H54 (cell line): ENCODE measurements around the gene SAPCD1.
A peak's percentile ranks its signal among the peaks of the same experiment; 100 is the strongest.

Experiments used
- DNase-seq: peaks from one replicate; pipeline ENCODE4 v3.0.0; 2011; ENCODE audit warnings: low spot score, mixed read lengths; ENCODE audit not compliant: insufficient read length
- FAIRE-seq: peaks from 3 replicates; lab custom pipeline; 2011; peaks lifted over from hg19 to GRCh38; lab: Jason Lieb, UNC
- POLR2A ChIP-seq: IDR thresholded peaks from 2 replicates; pipeline ENCODE4 v1.6.1; 2011; ENCODE audit warnings: low read depth, mild to moderate bottlenecking, low read length

SAPCD1 gene

DNA sequence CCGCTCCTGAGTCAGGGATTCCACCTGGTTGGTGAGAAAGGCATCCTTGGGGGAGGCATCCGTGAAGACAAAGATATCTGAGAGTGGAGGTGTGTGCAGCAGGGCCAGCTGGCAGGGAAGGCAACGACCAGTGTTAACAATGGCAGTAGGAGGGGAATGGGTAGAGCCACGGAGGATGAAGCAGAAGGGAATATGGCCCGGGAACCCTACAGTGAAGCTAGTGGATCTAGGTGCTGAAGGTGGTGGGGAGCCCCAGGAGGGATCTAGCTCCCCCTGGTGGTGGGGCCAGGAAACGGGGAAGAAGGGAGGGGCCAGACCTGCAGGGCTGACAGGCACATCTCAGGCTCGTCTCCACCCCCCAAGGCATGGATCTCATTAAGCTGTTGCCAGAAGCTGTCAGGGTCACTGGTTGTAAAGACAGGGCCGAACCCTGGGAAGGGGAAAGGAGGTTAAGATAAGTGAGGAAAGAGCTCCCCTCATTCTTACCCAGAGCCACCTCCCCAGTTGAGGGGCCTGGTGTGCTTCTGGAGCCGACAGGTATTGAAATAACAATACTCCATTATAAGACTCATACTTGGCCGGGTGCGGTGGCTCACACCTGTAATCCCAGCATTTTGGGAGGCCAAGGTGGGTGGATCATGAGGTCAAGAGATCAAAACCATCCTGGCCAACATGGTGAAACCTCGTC is 7.4 kb downstream of the SAPCD1 start:
- DNase-seq (peak; percentile 87), FAIRE-seq (peak; percentile 48)
- no peak for TF ChIP-seq POLR2A

DNA sequence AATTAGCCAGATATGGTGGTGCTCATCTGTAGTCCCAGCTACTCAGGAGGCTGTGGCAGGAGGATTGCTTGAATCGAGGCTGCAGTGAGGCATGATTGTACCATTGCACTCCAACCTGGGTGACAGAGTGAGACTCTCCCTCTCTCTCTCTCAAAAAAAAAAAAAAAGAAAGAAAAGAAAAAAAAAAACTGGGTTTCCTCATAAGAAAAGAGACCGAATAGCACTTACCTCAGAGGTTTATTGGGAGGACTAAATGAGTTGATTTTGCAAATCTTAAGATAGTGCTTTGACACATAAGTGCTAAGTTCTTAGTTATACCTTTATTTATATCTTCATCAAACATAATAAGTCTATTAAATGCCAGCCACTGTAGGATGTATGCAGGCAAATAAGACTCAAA is 8.4 kb downstream of the SAPCD1 start:
- no peak for TF ChIP-seq POLR2A
- FAIRE-seq = no peak

GRCh38 chr6:31771992-31772358 is 9.5 kb downstream of the SAPCD1 start:
- FAIRE-seq (no peak), DNase-seq (no peak)
- TF ChIP-seq POLR2A = no peak

More for the DNA sequence above, 8.4 kb downstream of the SAPCD1 start:
- no peak for DNase-seq

- DNase-seq (no peak), FAIRE-seq (no peak)
- no peak for TF ChIP-seq POLR2A
Observed at GRCh38 chr6:31775184-31775583, 12.7 kb downstream of the SAPCD1 start.

DNA sequence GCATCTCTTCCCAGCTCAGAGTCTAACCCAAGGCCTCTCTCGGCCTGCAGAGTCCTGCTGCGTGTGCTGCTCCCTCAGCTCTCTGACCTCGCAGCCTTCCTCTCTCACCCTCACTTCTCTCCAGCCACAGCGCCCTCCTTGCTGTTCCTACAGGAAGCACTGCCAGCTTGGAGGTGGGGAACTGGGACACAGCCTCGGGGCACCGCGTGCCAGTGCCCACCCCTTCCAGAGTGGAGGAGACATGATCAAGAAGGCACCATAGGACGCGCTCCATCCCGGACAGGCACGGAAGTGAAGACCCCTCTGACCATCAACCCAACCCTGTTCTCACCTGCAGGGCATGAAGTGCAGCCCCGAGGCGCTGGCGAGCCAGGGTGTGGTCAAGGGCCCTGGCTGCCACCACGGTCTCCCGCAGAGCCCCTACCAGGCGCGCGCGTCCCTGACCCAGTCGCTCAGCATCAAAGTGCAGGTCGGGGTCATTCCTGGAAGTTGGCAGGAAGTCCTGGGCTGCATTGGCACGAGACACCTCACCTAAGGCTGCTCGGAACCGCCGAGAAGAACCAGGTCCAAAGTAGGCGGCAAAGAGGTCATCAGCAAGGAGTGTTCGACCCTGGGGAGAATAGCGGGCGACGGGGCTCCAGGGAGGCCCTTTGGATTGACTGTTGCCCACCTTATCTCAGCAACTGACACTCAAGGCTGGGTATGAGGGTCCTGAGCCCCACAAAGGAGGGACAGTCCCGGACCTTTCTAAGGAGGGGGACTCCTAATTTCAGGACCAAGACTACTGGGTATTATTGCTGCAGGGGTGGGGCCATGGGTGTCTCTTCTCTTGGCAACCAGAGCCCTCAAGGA is 13.4 kb downstream of the SAPCD1 start:
- DNase-seq = no peak
- FAIRE-seq = no peak

GRCh38 chr6:31776485-31776988 is 14.1 kb downstream of the SAPCD1 start:
- DNase-seq (no peak), FAIRE-seq (no peak)
- TF ChIP-seq POLR2A = no peak

More for the DNA sequence above, 13.4 kb downstream of the SAPCD1 start:
- no peak for TF ChIP-seq POLR2A

GRCh38 chr6:31776989-31777666 is 14.7 kb downstream of the SAPCD1 start, which contains the start of gene VWA7:
Gene VWA7 (minus strand): TSS chr6:31777328. CDS start chr6:31776779, 549 bp downstream.
- TF ChIP-seq POLR2A = no peak
- FAIRE-seq = no peak
- DNase-seq = peak; percentile 90

DNA sequence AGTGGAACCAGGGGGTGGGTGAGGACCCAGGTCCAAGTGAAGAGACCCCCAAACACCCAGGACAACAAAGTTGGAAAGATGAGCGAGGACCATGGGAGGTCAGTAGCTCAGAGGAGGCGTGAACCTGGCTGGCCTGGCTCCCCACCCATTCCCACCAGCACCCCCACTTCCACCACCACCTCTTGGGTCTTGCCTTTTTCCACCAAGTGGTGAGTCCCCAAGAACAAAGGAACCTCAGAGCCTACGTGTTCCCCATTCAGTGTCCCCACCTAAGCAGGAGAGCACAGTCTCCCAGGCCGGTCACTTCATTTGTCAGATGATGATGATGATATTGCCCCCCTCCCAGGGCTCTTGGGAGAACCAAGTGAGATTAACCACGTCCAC is 15.2 kb downstream of the SAPCD1 start:
- no peak for TF ChIP-seq POLR2A
- FAIRE-seq = no peak
- DNase-seq = no peak

GRCh38 chr6:31778193-31778592 is 15.7 kb downstream of the SAPCD1 start:
- FAIRE-seq = no peak
- TF ChIP-seq POLR2A = no peak
- no peak for DNase-seq

- no peak for DNase-seq
- TF ChIP-seq POLR2A = no peak
- FAIRE-seq = no peak
Observed at GRCh38 chr6:31778999-31779885, 16.8 kb downstream of the SAPCD1 start.

DNA sequence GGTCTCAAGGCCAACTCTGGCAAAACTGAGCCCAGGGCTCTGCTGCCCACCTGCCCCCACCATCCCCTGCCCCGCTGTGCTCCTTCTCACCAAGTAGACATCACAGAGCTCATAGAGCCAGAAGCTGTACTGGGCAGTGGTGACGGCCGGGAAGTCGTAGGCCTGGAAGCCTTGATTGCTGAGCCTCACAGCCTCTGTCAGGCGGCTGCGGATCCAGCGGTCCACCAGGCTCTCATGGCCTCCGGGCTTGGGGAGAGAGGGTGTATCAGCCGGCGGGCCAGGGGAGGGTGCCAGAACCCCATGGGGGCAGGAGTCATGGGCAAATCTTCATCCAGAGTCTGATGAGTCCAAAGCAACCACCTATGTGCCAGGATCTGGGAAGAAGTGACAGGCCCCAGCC is 17.5 kb downstream of the SAPCD1 start:
- FAIRE-seq (no peak), DNase-seq (no peak)

DNA sequence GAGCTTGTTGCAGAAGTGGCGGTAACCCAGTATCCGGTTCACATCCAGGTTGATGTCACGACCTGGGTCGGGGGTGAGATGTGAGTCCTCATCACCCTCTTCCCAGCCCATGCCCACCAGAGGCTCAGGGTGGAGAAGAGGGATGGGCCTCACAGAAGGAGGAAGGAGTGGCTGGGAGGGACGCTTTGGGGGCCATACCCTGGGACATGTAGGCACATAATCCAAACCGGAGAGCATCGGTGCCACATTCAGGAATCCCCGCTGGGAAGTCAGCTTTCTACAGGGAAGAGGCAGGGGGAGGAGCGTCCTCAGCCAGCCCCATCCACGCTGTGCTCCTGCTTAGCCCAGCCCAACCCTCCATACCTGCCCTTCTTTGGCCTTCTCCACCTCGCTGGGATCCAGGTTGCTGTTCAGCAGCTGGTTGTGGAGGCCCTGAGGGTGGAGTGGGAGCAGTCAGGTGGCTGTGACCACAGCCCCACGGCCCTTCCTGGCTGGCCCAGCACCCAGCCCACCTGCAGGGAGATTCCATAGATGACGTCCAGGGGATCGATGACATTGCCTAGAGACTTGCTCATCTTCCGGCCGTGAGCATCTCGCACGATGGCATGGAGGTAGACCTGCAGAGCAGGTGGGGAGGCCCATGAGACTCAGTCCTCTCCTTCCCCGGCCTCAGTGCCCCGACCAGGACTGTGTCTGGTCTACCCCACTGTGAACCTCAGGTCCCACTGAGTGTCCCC is 18.2 kb downstream of the SAPCD1 start:
- no peak for TF ChIP-seq POLR2A
- DNase-seq (no peak), FAIRE-seq (no peak)

More for the DNA sequence above, 17.5 kb downstream of the SAPCD1 start:
- no peak for TF ChIP-seq POLR2A
